Ovary (tissue), 3 donors: Measurements from ENCODE around the gene MAGI1.

Experiments
- EP300 ChIP-seq: sonication (generic); formaldehyde crosslinking; IDR thresholded peaks from one replicate; pipeline ENCODE4 v1.6.1; 2017; ENCODE audit warnings: antibody characterized with exemption
- POLR2A ChIP-seq: fragments of 450-650 bp; IDR thresholded peaks from one replicate; pipeline ENCODE4 v1.6.1; 2017; ENCODE audit warnings: antibody characterized with exemption, mild to moderate bottlenecking, moderate library complexity
- TF ChIP-seq, protein P1 (sequence below), 3 donors: fragments of 450-650 bp in 2 of 3; fragments of 200-600 bp in 1 of 3; IDR thresholded peaks; one replicate each; pipeline versions ENCODE4 v1.5.1 to v1.8.0; 2016 to 2022; ENCODE audit warnings: antibody characterized with exemption in 3 of 3, mild to moderate bottlenecking in 1 of 3
- donor health status: DM: no; HTN: no; CAD: no.

DNA sequence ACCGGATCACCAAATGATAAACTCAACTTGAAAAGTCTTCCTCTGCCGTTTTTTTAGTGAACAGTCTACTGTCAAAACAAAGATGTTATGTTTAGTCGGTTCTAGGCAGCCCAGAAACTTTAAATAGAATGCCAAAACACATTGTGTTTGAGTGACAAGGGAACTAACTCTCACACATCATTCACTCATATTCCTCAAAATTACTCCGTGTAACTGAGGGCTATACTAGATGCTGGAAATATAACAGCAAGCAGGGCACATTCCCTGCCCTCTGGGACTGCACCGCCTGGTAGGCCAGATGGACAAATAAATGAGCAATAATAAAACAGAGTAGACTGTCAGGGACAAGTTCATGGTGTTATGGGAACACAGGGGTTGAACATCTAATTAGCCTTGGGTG lies 251.4 kb downstream of the MAGI1 start:
- TF ChIP-seq POLR2A (no peak), EP300 (no peak)
- TF ChIP-seq, protein P1, sequence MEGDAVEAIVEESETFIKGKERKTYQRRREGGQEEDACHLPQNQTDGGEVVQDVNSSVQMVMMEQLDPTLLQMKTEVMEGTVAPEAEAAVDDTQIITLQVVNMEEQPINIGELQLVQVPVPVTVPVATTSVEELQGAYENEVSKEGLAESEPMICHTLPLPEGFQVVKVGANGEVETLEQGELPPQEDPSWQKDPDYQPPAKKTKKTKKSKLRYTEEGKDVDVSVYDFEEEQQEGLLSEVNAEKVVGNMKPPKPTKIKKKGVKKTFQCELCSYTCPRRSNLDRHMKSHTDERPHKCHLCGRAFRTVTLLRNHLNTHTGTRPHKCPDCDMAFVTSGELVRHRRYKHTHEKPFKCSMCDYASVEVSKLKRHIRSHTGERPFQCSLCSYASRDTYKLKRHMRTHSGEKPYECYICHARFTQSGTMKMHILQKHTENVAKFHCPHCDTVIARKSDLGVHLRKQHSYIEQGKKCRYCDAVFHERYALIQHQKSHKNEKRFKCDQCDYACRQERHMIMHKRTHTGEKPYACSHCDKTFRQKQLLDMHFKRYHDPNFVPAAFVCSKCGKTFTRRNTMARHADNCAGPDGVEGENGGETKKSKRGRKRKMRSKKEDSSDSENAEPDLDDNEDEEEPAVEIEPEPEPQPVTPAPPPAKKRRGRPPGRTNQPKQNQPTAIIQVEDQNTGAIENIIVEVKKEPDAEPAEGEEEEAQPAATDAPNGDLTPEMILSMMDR (IDR thresholded peaks at IDR 0.05): no peak
